RKO (cell line): Measurements from ENCODE around the gene SLC35B2.
A peak's percentile ranks its signal among the peaks of the same experiment; 100 is the strongest.

Source experiments
- DNase-seq: peaks from one replicate; pipeline ENCODE4 v3.0.0-alpha.2; 2016; ENCODE audit warnings: low spot score

The SLC35B2 gene

GRCh38 chr6:44253307-44254101, 3.8 kb downstream of the SLC35B2 start:
- DNase-seq = peak; percentile 75

- DNase-seq = no peak
Observed at GRCh38 chr6:44251576-44252524, 5.5 kb downstream of the SLC35B2 start.

- DNase-seq = no peak
Observed at GRCh38 chr6:44250718-44251123, 6.6 kb downstream of the SLC35B2 start.

- DNase-seq = no peak
Observed at GRCh38 chr6:44250067-44250717, 7.1 kb downstream of the SLC35B2 start.

GRCh38 chr6:44249082-44249748, 8.1 kb downstream of the SLC35B2 start:
- no peak for DNase-seq

- no peak for DNase-seq
Observed at GRCh38 chr6:44248579-44248978, 8.7 kb downstream of the SLC35B2 start.

- DNase-seq = peak; percentile 86
Observed at GRCh38 chr6:44247338-44248302, 9.7 kb downstream of the SLC35B2 start.

GRCh38 chr6:44246663-44247337, 10.5 kb downstream of the SLC35B2 start, which contains the start of gene HSP90AB1:
HSP90AB1 (plus strand) TSS chr6:44247101; CDS start chr6:44248630, 1,529 bp downstream.
- DNase-seq = peak; percentile 98

GRCh38 chr6:44245912-44246662, 11.2 kb downstream of the SLC35B2 start:
- peak; percentile 88 for DNase-seq

GRCh38 chr6:44245391-44245911, 11.9 kb downstream of the SLC35B2 start:
- DNase-seq = no peak

GRCh38 chr6:44243345-44243744, 14.0 kb downstream of the SLC35B2 start:
- DNase-seq = no peak

GRCh38 chr6:44238687-44239350, 18.5 kb downstream of the SLC35B2 start:
- DNase-seq = no peak

GRCh38 chr6:44237813-44238433, 19.4 kb downstream of the SLC35B2 start:
- DNase-seq = peak; percentile 80

GRCh38 chr6:44237021-44237812, 20.1 kb downstream of the SLC35B2 start:
- DNase-seq = peak; percentile 99

GRCh38 chr6:44235891-44236516, 21.3 kb downstream of the SLC35B2 start:
- no peak for DNase-seq

- DNase-seq = no peak
Observed at GRCh38 chr6:44235269-44235668, 22.1 kb downstream of the SLC35B2 start.
